Chondrocyte (in vitro differentiated cells): ENCODE measurements around the gene CAMK2N2. TPM values are rescaled to one million over a fixed set of nuclear protein-coding genes. Genes with fewer than 3 reads are reported as not detected.

Experiments used
- DNase-seq: peaks from one replicate; pipeline ENCODE4 v3.0.0; 2021; ENCODE audit warnings: mixed read lengths, low spot score
- H3K27ac Mint-ChIP-seq: one replicate; pipeline ENCODE4 v1.8.0; 2021; ENCODE audit warnings: mild to moderate bottlenecking, moderate library complexity, mixed read lengths; ENCODE audit not compliant: unreplicated experiment
- H3K27me3 Mint-ChIP-seq: 2 replicates; pipeline ENCODE4 v1.8.0; 2021; ENCODE audit warnings: low read depth, mixed read lengths
- H3K36me3 Mint-ChIP-seq: 2 replicates; pipeline ENCODE4 v1.8.0; 2021; ENCODE audit warnings: low read depth, mixed read lengths
- H3K4me1 Mint-ChIP-seq: 2 replicates; pipeline ENCODE4 v1.8.0; 2021; ENCODE audit warnings: low read depth, mild to moderate bottlenecking, mixed read lengths
- H3K4me3 Mint-ChIP-seq: one replicate; pipeline ENCODE4 v1.8.0; 2021; ENCODE audit warnings: mild to moderate bottlenecking, moderate library complexity, mixed read lengths; ENCODE audit not compliant: unreplicated experiment
- H3K9me3 Mint-ChIP-seq: 2 replicates; pipeline ENCODE4 v1.8.0; 2021; ENCODE audit warnings: low read depth, mixed read lengths
- total RNA-seq: library from RNA; stranded (reverse); gene quantifications from 3 replicates; pipeline ENCODE4 v1.2.1, GENCODE V29; 2021
- TF ChIP-seq, protein P1 (sequence below): fragments of 200-600 bp; sonication (generic); IDR thresholded peaks from 2 replicates; pipeline ENCODE4 v1.5.0; 2021; ENCODE audit warnings: antibody characterized with exemption, mild to moderate bottlenecking, moderate library complexity

The CAMK2N2 gene
- total RNA-seq, 1 donor from 2014 or later: 3.2 TPM

DNA sequence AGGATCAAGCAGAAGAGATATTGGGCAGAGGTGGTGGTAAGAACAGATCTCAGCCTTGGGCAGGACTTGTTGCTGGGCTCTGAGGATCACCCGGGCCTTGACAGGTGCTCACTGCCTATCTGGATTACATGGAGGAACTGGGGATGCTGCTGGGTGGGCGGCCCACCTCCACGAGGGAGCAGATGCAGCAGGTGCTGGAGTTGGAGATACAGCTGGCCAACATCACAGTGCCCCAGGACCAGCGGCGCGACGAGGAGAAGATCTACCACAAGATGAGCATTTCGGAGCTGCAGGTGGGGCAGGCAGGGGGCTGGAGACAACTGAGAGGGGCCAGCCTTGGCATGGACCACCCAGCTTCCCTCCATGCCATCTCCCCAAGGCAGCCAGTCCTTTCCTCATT is 22.3 kb upstream of the CAMK2N2 start:
- DNase-seq: peak; percentile 81
- H3K27me3 Mint-ChIP-seq: peaks cover 14% of the 10 kb centered on the region
- H3K36me3 Mint-ChIP-seq: no peaks in the 10 kb centered on the region
- H3K4me1 Mint-ChIP-seq: peaks cover 5% of the 10 kb centered on the region
- no peaks in the 10 kb centered on the region for H3K9me3 Mint-ChIP-seq
- no peak overlapping the region for H3K27ac Mint-ChIP-seq
- TF ChIP-seq, protein P1, sequence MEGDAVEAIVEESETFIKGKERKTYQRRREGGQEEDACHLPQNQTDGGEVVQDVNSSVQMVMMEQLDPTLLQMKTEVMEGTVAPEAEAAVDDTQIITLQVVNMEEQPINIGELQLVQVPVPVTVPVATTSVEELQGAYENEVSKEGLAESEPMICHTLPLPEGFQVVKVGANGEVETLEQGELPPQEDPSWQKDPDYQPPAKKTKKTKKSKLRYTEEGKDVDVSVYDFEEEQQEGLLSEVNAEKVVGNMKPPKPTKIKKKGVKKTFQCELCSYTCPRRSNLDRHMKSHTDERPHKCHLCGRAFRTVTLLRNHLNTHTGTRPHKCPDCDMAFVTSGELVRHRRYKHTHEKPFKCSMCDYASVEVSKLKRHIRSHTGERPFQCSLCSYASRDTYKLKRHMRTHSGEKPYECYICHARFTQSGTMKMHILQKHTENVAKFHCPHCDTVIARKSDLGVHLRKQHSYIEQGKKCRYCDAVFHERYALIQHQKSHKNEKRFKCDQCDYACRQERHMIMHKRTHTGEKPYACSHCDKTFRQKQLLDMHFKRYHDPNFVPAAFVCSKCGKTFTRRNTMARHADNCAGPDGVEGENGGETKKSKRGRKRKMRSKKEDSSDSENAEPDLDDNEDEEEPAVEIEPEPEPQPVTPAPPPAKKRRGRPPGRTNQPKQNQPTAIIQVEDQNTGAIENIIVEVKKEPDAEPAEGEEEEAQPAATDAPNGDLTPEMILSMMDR: no peak
- no peak overlapping the region for H3K4me3 Mint-ChIP-seq

DNA sequence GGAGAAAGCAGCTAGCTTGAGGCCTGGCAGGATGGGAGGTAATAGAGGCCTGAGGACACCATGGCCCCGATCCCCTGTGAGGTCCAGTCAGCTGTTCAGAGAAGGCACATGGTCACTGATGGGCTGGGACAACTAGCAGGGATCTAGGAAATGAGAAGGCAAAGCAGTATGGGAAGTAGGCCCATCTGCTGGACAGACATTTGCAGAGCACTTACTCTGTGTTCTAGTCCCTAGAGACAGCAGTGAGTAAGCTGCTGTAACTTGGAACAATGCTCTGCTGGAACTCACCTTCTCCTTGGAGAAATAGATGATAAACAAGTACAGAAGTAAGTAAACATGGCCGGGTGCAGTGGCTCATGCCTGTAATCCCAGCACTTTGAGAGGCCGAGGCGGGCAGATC is 21.6 kb upstream of the CAMK2N2 start:
- Mint-ChIP-seq H3K27me3 (peaks cover 19% of the 10 kb centered on the region), H3K9me3 (no peaks in the 10 kb centered on the region), H3K4me3 (no peak overlapping the region), H3K27ac (no peak overlapping the region), H3K4me1 (peaks cover 5% of the 10 kb centered on the region), H3K36me3 (no peaks in the 10 kb centered on the region)
- TF ChIP-seq, protein P1: no peak
- DNase-seq: peak; percentile 15

DNA sequence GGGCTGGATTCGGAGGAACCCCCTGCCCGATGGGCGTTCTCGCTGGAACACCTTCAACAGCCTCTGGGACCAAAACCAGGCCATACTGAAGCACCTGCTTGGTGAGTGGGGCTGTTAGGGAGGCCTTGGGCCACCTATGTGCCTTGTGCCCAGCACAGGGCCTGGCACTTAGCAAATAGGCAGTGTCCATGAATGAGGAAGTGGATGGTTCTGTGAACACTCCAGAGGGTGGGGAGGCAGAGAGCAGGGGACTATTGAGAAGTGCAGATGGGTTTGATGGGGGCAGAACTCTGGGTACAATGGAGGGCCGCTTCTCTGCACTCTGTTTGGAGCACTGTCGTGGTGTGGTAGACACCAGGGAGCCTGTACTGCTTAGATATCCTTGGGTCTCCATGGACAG is 16.0 kb upstream of the CAMK2N2 start:
- Mint-ChIP-seq H3K27me3 (peaks cover 40% of the 10 kb centered on the region), H3K9me3 (no peaks in the 10 kb centered on the region)

DNA sequence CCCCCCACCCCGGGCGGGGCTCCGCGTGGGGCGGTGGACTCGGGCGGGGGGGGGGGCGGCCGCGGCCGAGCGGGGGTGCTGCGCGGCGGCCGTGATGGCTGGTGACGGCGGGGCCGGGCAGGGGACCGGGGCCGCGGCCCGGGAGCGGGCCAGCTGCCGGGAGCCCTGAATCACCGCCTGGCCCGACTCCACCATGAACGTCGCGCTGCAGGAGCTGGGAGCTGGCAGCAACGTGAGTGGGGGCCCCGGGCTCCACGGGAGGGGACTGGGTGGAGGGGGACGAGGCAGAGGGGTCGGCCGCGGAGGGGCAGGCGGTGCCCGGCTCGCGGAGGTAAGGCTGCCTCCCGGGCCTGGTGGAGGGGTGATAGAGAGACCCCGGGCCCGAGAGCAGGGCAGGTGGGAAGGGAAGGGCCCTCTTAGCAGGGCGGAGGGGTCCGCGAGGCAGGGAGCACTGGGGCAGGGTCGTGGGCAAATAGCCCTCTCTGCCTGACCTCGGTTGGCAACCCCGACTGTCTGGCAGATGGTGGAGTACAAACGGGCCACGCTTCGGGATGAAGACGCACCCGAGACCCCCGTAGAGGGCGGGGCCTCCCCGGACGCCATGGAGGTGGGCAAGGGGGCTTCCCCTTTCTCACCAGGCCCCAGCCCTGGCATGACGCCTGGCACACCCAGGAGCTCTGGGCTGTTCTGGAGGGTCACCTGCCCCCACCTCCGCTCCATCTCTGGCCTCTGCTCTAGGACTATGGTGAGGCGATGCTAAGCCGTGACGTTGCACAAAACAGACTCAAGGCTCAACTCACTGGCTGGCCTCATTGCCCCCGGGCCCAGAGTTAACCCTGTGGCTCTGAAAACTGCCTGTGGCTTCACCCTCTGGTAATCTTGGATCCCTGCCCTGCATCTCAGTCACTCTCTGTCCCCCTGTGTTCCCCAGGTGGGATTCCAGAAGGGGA is 14.9 kb upstream of the CAMK2N2 start, which contains the start of gene ECE2:
TSS of gene ECE2 (plus strand) at position 62 of the 950 bp plus-strand sequence. CDS start at position 194, 132 bp downstream.
- Mint-ChIP-seq H3K27ac (no peak within 1 kb of the TSS), H3K36me3 (no peaks in the 10 kb centered on the region), H3K4me3 (no peak within 1 kb of the TSS), H3K27me3 (peaks cover 40% of the 10 kb centered on the region), H3K9me3 (no peaks in the 10 kb centered on the region), H3K4me1 (no peaks in the 10 kb centered on the region)
- peak; percentile 89 for DNase-seq
- TF ChIP-seq, protein P1: no peak

More for the DNA sequence above, 16.0 kb upstream of the CAMK2N2 start:
- no peaks in the 10 kb centered on the region for H3K4me1 Mint-ChIP-seq
- TF ChIP-seq, protein P1: no peak
- no peaks in the 10 kb centered on the region for H3K36me3 Mint-ChIP-seq
- H3K4me3 Mint-ChIP-seq: no peak overlapping the region
- H3K27ac Mint-ChIP-seq: no peak overlapping the region
- DNase-seq: no peak

DNA sequence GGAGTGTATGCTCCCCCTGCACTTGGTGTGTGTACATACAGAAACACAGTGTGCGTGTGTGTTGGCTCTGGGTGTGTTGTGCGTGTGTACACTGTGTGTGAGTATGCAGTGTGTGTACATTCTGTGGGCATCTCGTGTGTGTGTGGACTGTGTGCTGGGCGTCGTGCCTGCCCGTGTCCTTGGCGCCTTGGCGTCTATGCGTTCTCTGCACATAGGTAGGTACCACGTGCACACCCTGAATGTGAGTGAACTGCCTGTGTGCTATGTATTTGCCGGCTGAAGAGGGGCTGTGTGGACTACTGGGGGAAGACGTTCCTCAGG is 14.0 kb upstream of the CAMK2N2 start:
- H3K36me3 Mint-ChIP-seq: no peaks in the 10 kb centered on the region
- no peak for DNase-seq
- no peaks in the 10 kb centered on the region for H3K9me3 Mint-ChIP-seq
- no peak overlapping the region for H3K4me3 Mint-ChIP-seq
- peaks cover 43% of the 10 kb centered on the region for H3K27me3 Mint-ChIP-seq
- H3K4me1 Mint-ChIP-seq: no peaks in the 10 kb centered on the region
- H3K27ac Mint-ChIP-seq: no peak overlapping the region
- TF ChIP-seq, protein P1: no peak
